ENCODE measurements around the gene MAP3K6. TPM values are rescaled to one million over a fixed set of nuclear protein-coding genes. Genes with fewer than 3 reads are reported as not detected.

The MAP3K6 gene
- total and polyA plus RNA-seq, 2 of the 4 experiments (the other 2 are of a cell fraction) = 4.8 to 15.9 TPM

GRCh38 chr1:27359822-27360158, 7.0 kb downstream of the MAP3K6 start:
- WGBS, 2 experiments (ENCODE audit: extremely low coverage in 2 of 2, insufficient read length in 1 of 2) = 94% methylated on average over 5 of the region's 9 CpGs; no CpG with 5 or more reads in 1 of the 2 experiments
- in situ Hi-C loops (cut with MboI; ENCODE audit: low sequenced_read_pairs) = no loop called here
- H3K9me1 ChIP-seq (ENCODE audit: insufficient read depth, low read length) = peaks cover 7% of the 10 kb centered on the region
- no peaks in the 10 kb centered on the region for H4K20me1 ChIP-seq (ENCODE audit: insufficient read depth, low read length)
- no peak overlapping the region for H3K4me3 ChIP-seq (ENCODE audit: insufficient read depth, low read depth, low read length)
- H3K4me2 ChIP-seq (ENCODE audit: low read depth, low read length) = no peak overlapping the region
- H3K23ac ChIP-seq (ENCODE audit: low read depth, low read length) = no peak overlapping the region
- no peaks in the 10 kb centered on the region for H3K27me3 ChIP-seq (ENCODE audit: control insufficient read depth, insufficient read depth, low read length)
- no peak for TF ChIP-seq RCOR1 (IDR thresholded peaks at IDR 0.05; ENCODE audit: insufficient replicate concordance, low read length)
- TF ChIP-seq CEBPB (IDR thresholded peaks at IDR 0.05; ENCODE audit: low read depth, low read length) = no peak
- TF ChIP-seq CHD1 (IDR thresholded peaks at IDR 0.05; ENCODE audit: low read depth, low read length) = no peak
- TF ChIP-seq MXI1 (IDR thresholded peaks at IDR 0.05; ENCODE audit: borderline replicate concordance, low read depth, low read length) = no peak
- peaks cover 56% of the 10 kb centered on the region for H3K36me3 ChIP-seq (ENCODE audit: control insufficient read depth, insufficient read depth, low read length)
- H2AFZ ChIP-seq (replicated peaks; ENCODE audit: low read length, poor library complexity) = no peak overlapping the region
- H4K91ac ChIP-seq (ENCODE audit: insufficient read depth, low read depth, low read length) = no peak overlapping the region
- no peak overlapping the region for H3K27ac ChIP-seq (ENCODE audit: insufficient read depth, low read length)
- H2AK9ac ChIP-seq (replicated peaks; ENCODE audit: low read depth, low read length, poor library complexity) = peak overlapping the region; percentile 26
- dilution Hi-C loops (cut with HindIII; ENCODE audit: low sequenced_read_pairs, unreplicated experiment) = no loop called here
- H3K4ac ChIP-seq (ENCODE audit: low read depth, low read length) = no peak overlapping the region
- no peak overlapping the region for H2BK120ac ChIP-seq (ENCODE audit: low read depth, low read length)
- no peak overlapping the region for H2BK15ac ChIP-seq (ENCODE audit: low read depth, low read length)
- POLR2A ChIA-PET (ENCODE audit: unreplicated experiment) = no interaction called here
- no peak overlapping the region for H2AK5ac ChIP-seq (ENCODE audit: low read depth, low read length)
- no peak overlapping the region for H4K5ac ChIP-seq (ENCODE audit: low read depth, low read length)
- ATAC-seq (ENCODE audit: low read depth) (no peak), DNase-seq (no peak)
- no peak overlapping the region for H2BK5ac ChIP-seq (ENCODE audit: low read depth, low read length, poor library complexity, severe bottlenecking)
- H3K14ac ChIP-seq (replicated peaks; ENCODE audit: low read depth, low read length) = no peak overlapping the region
- no peak overlapping the region for H4K8ac ChIP-seq (ENCODE audit: low read depth in 2 of 2, low read length in 2 of 2)
- no peak overlapping the region for H3K56ac ChIP-seq (ENCODE audit: extremely low read depth, insufficient read depth, low read length)
- no peak overlapping the region for H3K18ac ChIP-seq (ENCODE audit: low read depth, low read length)
- no peaks in the 10 kb centered on the region for H3K9me3 ChIP-seq (ENCODE audit: control insufficient read depth, insufficient read depth, low read length)
- H3K79me1 ChIP-seq (ENCODE audit: low read depth in 1 of 2, low read length in 2 of 2) = peaks cover 2 to 8% of the 10 kb centered on the region in 2 experiments; a peak in 3 of 4 replicates
- BruUV-seq (replicated peaks) = no TSS peak
- CTCF ChIA-PET = no interaction called here
- peaks cover 3% of the 10 kb centered on the region; the same call in 1 of the 2 replicates for H3K4me1 ChIP-seq (ENCODE audit: control insufficient read depth, insufficient read depth, low read length)
- no peak overlapping the region; the same call in 1 of the 2 replicates for H2BK20ac ChIP-seq (ENCODE audit: low read depth, low read length)
- no peak overlapping the region for H3K9ac ChIP-seq (ENCODE audit: low read depth, low read length)
- intact Hi-C loops (cut with micrococcal nuclease) = no loop called here
